Astrocyte of the spinal cord (primary cell): Measurements from ENCODE around the gene ARMC8.

Experiments used
- DNase-seq: peaks from one replicate; pipeline ENCODE4 v3.0.0; 2011; ENCODE audit warnings: low read depth, low spot score
- H3K4me3 ChIP-seq: 2 replicates; pipeline ENCODE4 v1.5.1; 2011; ENCODE audit warnings: low read depth, mild to moderate bottlenecking, low read length, moderate library complexity
- in situ Hi-C: cut with HindIII; loops from 2 replicates; pipeline ENCODE4 v1.10.0; 2017; ENCODE audit warnings: low sequenced_read_pairs
- TF ChIP-seq, protein P1 (sequence below): IDR thresholded peaks from 2 replicates; pipeline ENCODE4 v1.5.1; 2012; ENCODE audit warnings: low read depth, mild to moderate bottlenecking, low read length, inconsistent platforms

Gene ARMC8

DNA sequence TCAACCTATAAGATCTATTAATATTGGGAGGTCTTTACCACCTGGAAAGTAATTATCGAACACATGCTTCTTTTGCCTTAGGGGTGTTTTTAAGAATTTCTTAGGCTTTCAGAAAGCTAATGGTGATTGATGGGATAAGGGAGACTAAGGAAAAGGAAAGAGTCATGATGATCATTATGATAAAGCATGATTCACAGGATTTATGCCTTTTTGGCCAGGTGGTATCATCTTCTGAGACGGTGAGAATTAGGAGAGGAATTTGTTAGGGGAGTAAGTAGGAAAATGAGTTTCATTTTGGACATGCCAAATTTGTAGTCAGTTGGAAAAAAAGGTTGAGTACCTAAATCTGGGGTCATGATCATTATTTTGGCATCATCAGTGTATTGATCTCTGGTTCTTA, 8.9 kb downstream of the ARMC8 start:
- no peak overlapping the region for H3K4me3 ChIP-seq
- in situ Hi-C loops, result no loop called here
- TF ChIP-seq, protein P1, sequence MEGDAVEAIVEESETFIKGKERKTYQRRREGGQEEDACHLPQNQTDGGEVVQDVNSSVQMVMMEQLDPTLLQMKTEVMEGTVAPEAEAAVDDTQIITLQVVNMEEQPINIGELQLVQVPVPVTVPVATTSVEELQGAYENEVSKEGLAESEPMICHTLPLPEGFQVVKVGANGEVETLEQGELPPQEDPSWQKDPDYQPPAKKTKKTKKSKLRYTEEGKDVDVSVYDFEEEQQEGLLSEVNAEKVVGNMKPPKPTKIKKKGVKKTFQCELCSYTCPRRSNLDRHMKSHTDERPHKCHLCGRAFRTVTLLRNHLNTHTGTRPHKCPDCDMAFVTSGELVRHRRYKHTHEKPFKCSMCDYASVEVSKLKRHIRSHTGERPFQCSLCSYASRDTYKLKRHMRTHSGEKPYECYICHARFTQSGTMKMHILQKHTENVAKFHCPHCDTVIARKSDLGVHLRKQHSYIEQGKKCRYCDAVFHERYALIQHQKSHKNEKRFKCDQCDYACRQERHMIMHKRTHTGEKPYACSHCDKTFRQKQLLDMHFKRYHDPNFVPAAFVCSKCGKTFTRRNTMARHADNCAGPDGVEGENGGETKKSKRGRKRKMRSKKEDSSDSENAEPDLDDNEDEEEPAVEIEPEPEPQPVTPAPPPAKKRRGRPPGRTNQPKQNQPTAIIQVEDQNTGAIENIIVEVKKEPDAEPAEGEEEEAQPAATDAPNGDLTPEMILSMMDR, result no peak
- DNase-seq, result no peak

DNA sequence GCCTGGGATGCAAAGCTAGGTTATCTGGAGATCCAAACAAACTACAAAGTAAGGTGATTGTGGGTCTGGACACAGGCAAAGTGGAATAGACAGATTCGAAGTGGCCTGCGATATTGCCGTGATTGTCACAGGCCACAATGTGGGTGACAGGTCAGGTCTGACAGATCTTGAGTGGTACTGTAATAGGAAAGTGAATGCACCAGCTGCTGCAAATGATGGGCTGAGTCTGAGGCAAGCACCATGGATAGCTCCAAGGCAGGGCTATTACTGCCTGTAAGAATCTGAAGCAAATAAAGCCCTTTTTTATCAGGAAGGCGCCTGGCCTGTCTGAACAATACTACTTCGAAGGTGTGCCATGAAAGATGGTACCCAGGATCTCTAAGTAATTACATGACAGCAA, 10.0 kb downstream of the ARMC8 start:
- TF ChIP-seq, protein P1, result no peak

DNA sequence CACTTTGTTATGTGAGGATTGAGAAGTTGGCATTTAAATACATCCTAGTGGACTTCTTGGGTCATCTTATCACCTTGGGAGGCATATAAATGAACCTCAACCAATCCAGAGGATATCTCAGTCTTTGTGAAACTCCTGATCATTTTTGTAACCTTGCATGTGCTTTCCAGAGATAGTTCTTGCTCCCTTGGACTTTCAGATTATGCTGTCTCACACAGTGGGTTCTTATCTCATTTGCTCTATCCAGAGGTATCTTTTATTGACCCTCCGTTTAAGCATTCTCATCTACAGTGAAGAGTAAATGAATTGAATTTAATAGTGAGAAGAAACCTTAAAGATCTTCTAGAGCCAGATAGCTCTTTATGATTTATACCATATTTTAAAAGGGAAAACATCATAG, 10.4 kb downstream of the ARMC8 start:
- H3K4me3 ChIP-seq, result no peak overlapping the region
- DNase-seq, result no peak
- in situ Hi-C loops, result no loop called here
- TF ChIP-seq, protein P1, result no peak

More for the DNA sequence above, 10.0 kb downstream of the ARMC8 start:
- H3K4me3 ChIP-seq, result no peak overlapping the region
- peak; percentile 50 for DNase-seq
- in situ Hi-C loops, result no loop called here

DNA sequence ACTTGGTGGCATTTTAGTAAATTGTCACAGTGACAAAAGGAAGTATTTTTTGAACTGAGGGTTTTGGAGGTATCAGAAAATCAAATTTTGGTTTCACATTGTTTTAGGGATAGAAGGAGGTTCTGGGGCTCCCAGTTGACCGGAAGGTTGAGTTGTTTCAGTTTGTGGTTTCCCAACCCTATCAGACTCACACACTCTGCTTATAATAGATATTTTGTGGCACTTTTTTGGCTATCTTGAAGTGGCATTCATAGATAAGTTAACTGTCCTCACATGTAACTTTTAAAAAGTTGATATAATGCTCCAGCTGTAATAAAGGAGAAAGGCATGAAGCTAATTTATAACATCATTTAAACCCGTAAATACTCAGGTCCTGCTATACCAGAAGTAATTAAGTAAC, 12.8 kb downstream of the ARMC8 start:
- TF ChIP-seq, protein P1, result no peak
- in situ Hi-C loops, result no loop called here
- no peak for DNase-seq
- no peak overlapping the region for H3K4me3 ChIP-seq

DNA sequence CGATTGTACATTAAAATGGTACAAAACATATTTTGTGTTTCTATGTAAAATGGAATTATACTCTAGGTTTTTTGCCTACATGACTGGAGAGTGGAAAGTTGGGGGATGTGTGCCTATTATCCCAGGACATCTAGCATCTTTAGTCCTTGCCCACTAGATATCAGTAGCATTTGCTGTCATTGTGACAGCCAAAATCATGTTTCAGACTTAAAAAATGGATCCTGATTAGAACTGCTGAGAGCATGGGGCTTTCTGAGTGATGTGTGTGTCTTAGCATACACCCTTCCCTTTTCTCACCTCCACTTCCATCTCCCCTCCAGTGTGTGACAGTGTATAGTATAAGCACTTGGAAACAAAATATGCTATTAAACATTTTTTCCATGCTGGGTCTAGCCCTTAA, 13.3 kb downstream of the ARMC8 start:
- no peak overlapping the region for H3K4me3 ChIP-seq
- no peak for DNase-seq
- TF ChIP-seq, protein P1, result no peak
- in situ Hi-C loops, result no loop called here

DNA sequence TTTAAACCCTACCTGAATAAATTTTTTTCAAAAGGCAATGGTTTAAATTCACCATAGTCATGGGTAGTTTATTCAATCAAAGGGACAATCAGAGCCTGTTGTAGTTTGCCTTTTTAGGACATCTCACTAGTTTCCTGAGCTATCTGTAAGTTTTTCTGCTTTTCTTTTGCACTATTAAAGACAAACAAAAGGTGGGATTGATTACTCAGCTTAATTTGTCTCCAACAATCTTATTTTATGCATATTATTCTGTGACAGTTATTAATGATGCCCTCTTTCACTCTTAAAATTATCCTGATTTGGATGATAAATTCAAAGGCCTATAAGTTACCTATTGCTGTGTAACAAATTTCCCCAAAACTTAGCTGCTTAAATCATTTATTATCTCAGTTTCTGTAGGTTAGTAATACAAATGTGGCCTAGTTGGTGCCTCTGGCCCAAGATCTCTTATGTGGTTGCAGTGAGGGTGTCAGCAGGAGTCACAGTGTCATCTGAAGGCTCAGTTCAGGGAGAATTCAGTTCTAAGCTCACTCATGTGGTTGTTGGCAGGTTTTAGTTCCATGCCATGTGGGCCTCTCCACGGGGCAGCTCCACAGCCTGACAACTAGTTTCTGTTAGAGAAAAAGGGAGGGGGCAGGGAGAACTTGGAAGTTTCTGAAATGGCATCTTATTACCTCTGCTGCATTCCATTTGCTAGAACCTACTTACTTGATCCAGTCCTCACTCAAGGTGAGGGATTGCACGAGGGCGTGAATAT, 16.0 kb downstream of the ARMC8 start:
- no peak overlapping the region for H3K4me3 ChIP-seq
- TF ChIP-seq, protein P1, result no peak
- in situ Hi-C loops, result no loop called here
- no peak for DNase-seq

DNA sequence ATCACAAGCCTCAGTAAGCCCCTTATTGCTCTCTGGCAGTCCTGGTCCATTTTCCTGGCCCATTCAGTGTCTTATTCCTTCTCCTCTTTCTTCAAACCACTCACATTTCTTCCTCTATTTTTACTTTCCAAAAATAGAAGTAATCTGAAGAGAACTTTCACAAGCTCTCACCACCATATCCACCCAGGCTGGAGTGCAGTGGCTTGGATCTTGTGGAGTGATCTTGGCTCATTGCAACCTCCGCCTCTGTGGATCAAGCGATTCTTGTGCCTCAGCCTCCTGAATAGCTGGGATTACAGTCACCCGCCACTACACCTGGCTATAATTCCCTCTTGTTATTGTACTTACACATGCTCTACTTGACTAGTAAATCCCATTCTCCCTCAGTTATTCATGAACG, 16.8 kb downstream of the ARMC8 start:
- TF ChIP-seq, protein P1, result no peak
- no peak for DNase-seq
- in situ Hi-C loops, result no loop called here
- no peak overlapping the region for H3K4me3 ChIP-seq
